Vein endothelial cell (primary cell): Measurements from ENCODE around the gene RPL39. TPM values are rescaled to one million over a fixed set of nuclear protein-coding genes. Genes with fewer than 3 reads are reported as not detected.

Experiments used
- small RNA-seq: library from RNA; depleted of rRNA; stranded (forward); fragments of <200 nt; gene quantifications from one replicate; pipeline ENCODE3, GENCODE V24; 2012
- total RNA-seq: library from RNA; depleted of rRNA; stranded (reverse); fragments of >200 nt; gene quantifications from 2 replicates; pipeline ENCODE4 v1.2.3, GENCODE V29; 2012

Gene RPL39
- 1,848 and 2,607 TPM in 2 replicates for total RNA-seq

GRCh38 chrX:119791437-119792231, at the start of gene RPL39:
RPL39 (minus strand) TSS chrX:119791630; CDS start chrX:119791576, 54 bp downstream.

DNA sequence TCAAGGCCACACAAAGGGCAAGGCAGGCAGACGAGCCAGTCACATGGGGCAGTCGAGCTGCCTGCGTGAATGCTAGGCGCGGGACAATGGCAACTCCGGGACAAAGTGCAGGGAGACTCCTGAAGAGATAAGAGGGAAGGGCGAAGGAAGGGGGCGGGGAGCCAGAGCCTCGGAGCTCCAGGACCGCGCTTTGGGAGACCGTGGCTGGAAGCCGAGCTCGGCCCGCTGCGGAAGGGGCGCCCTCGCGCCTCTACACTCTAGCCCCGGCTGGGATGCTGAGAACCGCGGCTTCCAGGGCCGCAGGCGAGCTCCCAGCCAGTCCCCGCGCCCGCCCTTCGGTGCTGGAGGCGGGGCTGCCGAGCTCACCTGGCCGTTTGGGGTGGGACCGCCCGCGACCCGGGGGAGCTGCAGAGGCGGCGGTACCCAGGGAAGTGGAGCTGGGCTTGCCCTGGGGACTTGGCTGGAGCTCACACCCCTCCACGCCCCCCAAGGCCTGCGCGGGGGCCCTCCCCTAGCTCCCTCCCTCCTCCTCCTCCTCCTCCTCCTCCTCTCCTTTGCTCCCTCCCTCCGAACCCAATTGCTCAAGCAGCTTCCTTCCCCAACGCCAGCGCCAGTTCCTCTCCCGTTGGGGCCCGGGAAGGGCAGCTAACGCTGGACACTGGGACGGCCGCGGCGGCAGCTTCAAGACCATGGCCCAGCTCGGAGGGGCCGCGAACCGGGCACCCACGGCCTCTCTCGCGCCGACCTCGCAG, 33.3 kb downstream of the RPL39 start, which contains the start of gene SOWAHD:
SOWAHD (plus strand) TSS at position 610 of the 752 bp plus-strand sequence; CDS start at position 690, 80 bp downstream.

Small RNA genes lying within 50 kb of the gene (small RNA-seq; reads per million reads assigned to genes)
- gene SNORA69, result 0.21 reads per million

Other genes starting within 250 kb of the RPL39 start
- 23.8 and 28.5 TPM in 2 replicates for gene STEEP1, start 226.2 kb downstream of the RPL39 start, total RNA-seq
- 27.4 and 39.6 TPM in 2 replicates for gene UBE2A, start 217.1 kb downstream of the RPL39 start, total RNA-seq
- 8.2 and 8.9 TPM in 2 replicates for gene NKRF, start 185.2 kb downstream of the RPL39 start, total RNA-seq
- 22.2 and 22.3 TPM in 2 replicates for gene SEPTIN6, start 98.5 kb downstream of the RPL39 start, total RNA-seq
- not detected in 2 replicates for gene SOWAHD, start 33.0 kb downstream of the RPL39 start, total RNA-seq
- gene UPF3B, start 61.3 kb upstream of the RPL39 start, total RNA-seq, result 2.0 and 2.5 TPM in 2 replicates
- 12.7 and 13.5 TPM in 2 replicates for gene RNF113A, start 80.1 kb upstream of the RPL39 start, total RNA-seq
- gene NDUFA1, start 80.2 kb upstream of the RPL39 start, total RNA-seq, result 38.2 and 52.6 TPM in 2 replicates
- gene AKAP14, start 104.3 kb upstream of the RPL39 start, total RNA-seq, result not detected in 2 replicates
- 3.6 and 4.1 TPM in 2 replicates for gene NKAP, start 152.1 kb upstream of the RPL39 start, total RNA-seq